ENCODE results near the gene MCC.

The MCC gene

GRCh38 chr5:113358696-113359095 is 129.6 kb downstream of the MCC start:
- DNase-seq: no peak

- DNase-seq: no peak
Observed at GRCh38 chr5:113357696-113358476, 130.4 kb downstream of the MCC start.

GRCh38 chr5:113356487-113356886 is 131.8 kb downstream of the MCC start:
- DNase-seq: no peak

- no peak for DNase-seq
Observed at GRCh38 chr5:113354055-113354454, 134.2 kb downstream of the MCC start.

GRCh38 chr5:113347572-113347971 is 140.7 kb downstream of the MCC start:
- no peak for DNase-seq

- no peak for DNase-seq
Observed at GRCh38 chr5:113344973-113345940, 143.0 kb downstream of the MCC start.

GRCh38 chr5:113343343-113343742 is 144.9 kb downstream of the MCC start:
- DNase-seq: no peak

- DNase-seq: no peak
Observed at GRCh38 chr5:113340537-113340936, 147.7 kb downstream of the MCC start.

GRCh38 chr5:113338628-113339027 is 149.6 kb downstream of the MCC start:
- no peak for DNase-seq

- no peak for DNase-seq
Observed at GRCh38 chr5:113337515-113338415, 150.5 kb downstream of the MCC start.

GRCh38 chr5:113336975-113337374 is 151.3 kb downstream of the MCC start:
- no peak for DNase-seq

GRCh38 chr5:113333411-113333810 is 154.8 kb downstream of the MCC start:
- no peak for DNase-seq

GRCh38 chr5:113331209-113331551 is 157.1 kb downstream of the MCC start:
- no peak for DNase-seq

GRCh38 chr5:113330533-113331208 is 157.6 kb downstream of the MCC start:
- DNase-seq: peak; percentile 70

- DNase-seq: no peak
Observed at GRCh38 chr5:113329981-113330380, 158.3 kb downstream of the MCC start.

GRCh38 chr5:113325054-113325453 is 163.2 kb downstream of the MCC start:
- DNase-seq: no peak

- no peak for DNase-seq
Observed at GRCh38 chr5:113321276-113321675, 167.0 kb downstream of the MCC start.

GRCh38 chr5:113320273-113320780 is 167.9 kb downstream of the MCC start:
- DNase-seq: no peak

GRCh38 chr5:113319256-113320053 is 168.8 kb downstream of the MCC start:
- DNase-seq: no peak

- DNase-seq: no peak
Observed at GRCh38 chr5:113317636-113318035, 170.6 kb downstream of the MCC start.

GRCh38 chr5:113311301-113311700 is 177.0 kb downstream of the MCC start:
- DNase-seq: no peak
